HepG2 (cell line): ENCODE measurements around the gene DAO. TPM values are rescaled to one million over a fixed set of nuclear protein-coding genes. Genes with fewer than 3 reads are reported as not detected.

Source experiments
- CHD4 ChIP-seq: fragments of 200-600 bp; sonication (generic); IDR thresholded peaks from 2 replicates; pipeline ENCODE4 v1.7.0; 2017; ENCODE audit warnings: mild to moderate bottlenecking, low read length, borderline replicate concordance
- GABPA ChIP-seq, 2 experiments: IDR thresholded peaks; 2 replicates each; pipeline ENCODE4 v1.6.1; 2011 to 2016; ENCODE audit warnings: low read depth in 2 of 2, low read length in 1 of 2, missing biosample characterization in 1 of 2, missing genetic modification characterization in 1 of 2
- MAFF ChIP-seq: IDR thresholded peaks from 2 replicates; pipeline ENCODE4 v1.6.1; 2011; ENCODE audit warnings: low read depth, low read length, improper control_type of control experiment
- MAFG ChIP-seq: sonication (generic); formaldehyde crosslinking; IDR thresholded peaks from 2 replicates; pipeline ENCODE4 v1.5.1; 2020; ENCODE audit warnings: mild to moderate bottlenecking, missing genetic modification reagents
- RARG ChIP-seq: sonication (generic); formaldehyde crosslinking; IDR thresholded peaks from 2 replicates; pipeline ENCODE4 v1.4.0; 2020; ENCODE audit warnings: low read depth, mild to moderate bottlenecking, missing genetic modification reagents
- SMAD1 ChIP-seq: sonication (generic); formaldehyde crosslinking; IDR thresholded peaks from 2 replicates; pipeline ENCODE4 v1.4.0; 2020; ENCODE audit warnings: missing genetic modification reagents, low read depth, mild to moderate bottlenecking, borderline replicate concordance
- ZNF318 ChIP-seq: sonication (generic); formaldehyde crosslinking; IDR thresholded peaks from 2 replicates; pipeline ENCODE4 v1.4.0; 2020; ENCODE audit warnings: mild to moderate bottlenecking, missing genetic modification reagents
- ZNF788 ChIP-seq: sonication (generic); formaldehyde crosslinking; IDR thresholded peaks from 2 replicates; pipeline ENCODE4 v1.5.0; 2020; ENCODE audit warnings: mild to moderate bottlenecking, missing genetic modification reagents, borderline replicate concordance
- polyA plus RNA-seq, 8 experiments: library from polyadenylated mRNA; depleted of rRNA in 3 of 8; stranded (reverse) in 7 of 8; unstranded in 1 of 8; fragments of >200 nt; fragmentation: Illumina TruSeq in 4 of 8; extraction: Trizol in 4 of 8; gene quantifications; 2 replicates each; pipeline versions ENCODE4 v1.2.1 to v1.2.3, GENCODE V29; 2011 to 2016; ENCODE audit warnings: low read depth in 4 of 8, missing spikeins in 1 of 8, mixed read lengths in 1 of 8; ENCODE audit not compliant: insufficient read depth in 1 of 8
- total RNA-seq, 5 experiments: library from RNA; depleted of rRNA; stranded (reverse); fragments of >200 nt; fragmentation: Illumina TruSeq; extraction: Trizol; gene quantifications; 2 replicates each; pipeline ENCODE4 v1.2.3, GENCODE V29; 2016; ENCODE audit warnings: low read depth in 1 of 5
- TF ChIP-seq, protein P1 (sequence below): IDR thresholded peaks from 2 replicates; pipeline ENCODE4 v1.6.1; 2018; ENCODE audit warnings: missing genetic modification reagents

The DAO gene
- total and polyA plus RNA-seq, 2 of the 13 experiments (the other 11 are each of a cell fraction or from before 2014, with no cell fraction given), result 0.34 to 0.82 TPM

GRCh38 chr12:108935159-108935763 is 55.4 kb downstream of the DAO start (continued):
- TF ChIP-seq MAFG (CRISPR knock-in tag), result no peak
- TF ChIP-seq CHD4, result no peak
- TF ChIP-seq ZNF318 (CRISPR knock-in tag), result no peak
- no peak for TF ChIP-seq SMAD1 (CRISPR knock-in tag)
- TF ChIP-seq RARG (CRISPR knock-in tag), result no peak
- no peak for TF ChIP-seq ZNF788 (CRISPR knock-in tag)
- TF ChIP-seq, protein P1, sequence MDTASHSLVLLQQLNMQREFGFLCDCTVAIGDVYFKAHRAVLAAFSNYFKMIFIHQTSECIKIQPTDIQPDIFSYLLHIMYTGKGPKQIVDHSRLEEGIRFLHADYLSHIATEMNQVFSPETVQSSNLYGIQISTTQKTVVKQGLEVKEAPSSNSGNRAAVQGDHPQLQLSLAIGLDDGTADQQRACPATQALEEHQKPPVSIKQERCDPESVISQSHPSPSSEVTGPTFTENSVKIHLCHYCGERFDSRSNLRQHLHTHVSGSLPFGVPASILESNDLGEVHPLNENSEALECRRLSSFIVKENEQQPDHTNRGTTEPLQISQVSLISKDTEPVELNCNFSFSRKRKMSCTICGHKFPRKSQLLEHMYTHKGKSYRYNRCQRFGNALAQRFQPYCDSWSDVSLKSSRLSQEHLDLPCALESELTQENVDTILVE (CRISPR knock-in tag), result no peak
- no peak for TF ChIP-seq GABPA (IDR thresholded peaks at IDR 0.05; ENCODE audit: low read depth, low read length)
- no peak for TF ChIP-seq GABPA (CRISPR knock-in tag; IDR thresholded peaks at IDR 0.05; ENCODE audit: low read depth)
- no peak for TF ChIP-seq MAFF
